AG04450 (cell line): ENCODE data around the gene PAX4. TPM values are rescaled to one million over a fixed set of nuclear protein-coding genes. Genes with fewer than 3 reads are reported as not detected.

Experiments
- CTCF ChIA-PET: fragments of 300-600, 350-600 bp; formaldehyde crosslinking; extraction: SDS; loops from one replicate; lab custom pipeline; 2022; ENCODE audit warnings: antibody characterized with exemption, inconsistent platforms; lab: Charles Lee
- POLR2A ChIA-PET: fragments of 350-600 bp; formaldehyde crosslinking; extraction: SDS; loops from one replicate; lab custom pipeline; 2021; ENCODE audit warnings: antibody characterized with exemption, inconsistent platforms; lab: Yijun Ruan, JAX
- DNase-seq: peaks from one replicate; pipeline ENCODE4 v3.0.0-alpha.2; 2011; ENCODE audit warnings: low read depth, low spot score
- H3K27ac ChIP-seq: one replicate; pipeline ENCODE4 v1.5.1; 2012; ENCODE audit warnings: low read depth, low read length, control low read depth
- H3K27me3 ChIP-seq: one replicate; pipeline ENCODE4 v1.6.0; 2012; ENCODE audit warnings: low read length; ENCODE audit not compliant: control insufficient read depth, insufficient read depth
- H3K4me3 ChIP-seq: 2 replicates; pipeline ENCODE4 v1.5.1; 2011; ENCODE audit warnings: mild to moderate bottlenecking, low read depth, low read length, control low read depth
- H3K9me3 ChIP-seq: 2 replicates; pipeline ENCODE4 v1.5.1; 2012; ENCODE audit warnings: low read length; ENCODE audit not compliant: control insufficient read depth, insufficient read depth
- polyA plus RNA-seq: library from polyadenylated mRNA; depleted of rRNA; stranded (reverse); fragments of >200 nt; gene quantifications from 2 replicates; pipeline ENCODE4 v1.2.3, GENCODE V29; 2011
- TF ChIP-seq, protein P1 (sequence below): IDR thresholded peaks from 2 replicates; pipeline ENCODE4 v1.5.1; 2011; ENCODE audit warnings: low read depth, low read length, control low read depth, inconsistent platforms

PAX4 gene
- polyA plus RNA-seq, 1 experiment = not detected

DNA sequence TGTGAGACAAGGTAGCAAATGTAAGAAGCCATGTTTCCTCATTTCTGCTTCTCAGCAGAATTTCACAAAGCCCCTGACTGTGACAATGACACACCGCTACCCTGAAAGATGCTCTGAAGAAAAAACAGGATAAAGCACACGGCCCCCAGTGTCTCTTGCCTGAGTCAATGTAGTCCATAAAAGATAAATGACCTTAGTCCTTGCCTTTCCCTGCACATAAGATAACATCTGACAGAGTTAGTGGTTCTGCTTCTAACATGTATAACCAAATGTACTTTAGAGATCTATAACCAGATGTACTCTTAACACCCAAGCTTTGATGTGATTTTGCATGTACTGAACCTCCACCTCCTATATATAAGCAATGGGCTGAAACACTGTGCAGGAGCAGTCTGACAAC lies 31.0 kb upstream of the PAX4 start:
- Histone ChIP-seq H3K9me3 (peaks cover 4% of the 10 kb centered on the region; the same call in 1 of the 2 replicates), H3K4me3 (no peak overlapping the region), H3K27me3 (no peaks in the 10 kb centered on the region), H3K27ac (no peak overlapping the region)
- no peak for DNase-seq
- POLR2A ChIA-PET = no interaction called here
- CTCF ChIA-PET = no interaction called here
- TF ChIP-seq, protein P1, sequence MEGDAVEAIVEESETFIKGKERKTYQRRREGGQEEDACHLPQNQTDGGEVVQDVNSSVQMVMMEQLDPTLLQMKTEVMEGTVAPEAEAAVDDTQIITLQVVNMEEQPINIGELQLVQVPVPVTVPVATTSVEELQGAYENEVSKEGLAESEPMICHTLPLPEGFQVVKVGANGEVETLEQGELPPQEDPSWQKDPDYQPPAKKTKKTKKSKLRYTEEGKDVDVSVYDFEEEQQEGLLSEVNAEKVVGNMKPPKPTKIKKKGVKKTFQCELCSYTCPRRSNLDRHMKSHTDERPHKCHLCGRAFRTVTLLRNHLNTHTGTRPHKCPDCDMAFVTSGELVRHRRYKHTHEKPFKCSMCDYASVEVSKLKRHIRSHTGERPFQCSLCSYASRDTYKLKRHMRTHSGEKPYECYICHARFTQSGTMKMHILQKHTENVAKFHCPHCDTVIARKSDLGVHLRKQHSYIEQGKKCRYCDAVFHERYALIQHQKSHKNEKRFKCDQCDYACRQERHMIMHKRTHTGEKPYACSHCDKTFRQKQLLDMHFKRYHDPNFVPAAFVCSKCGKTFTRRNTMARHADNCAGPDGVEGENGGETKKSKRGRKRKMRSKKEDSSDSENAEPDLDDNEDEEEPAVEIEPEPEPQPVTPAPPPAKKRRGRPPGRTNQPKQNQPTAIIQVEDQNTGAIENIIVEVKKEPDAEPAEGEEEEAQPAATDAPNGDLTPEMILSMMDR = no peak

DNA sequence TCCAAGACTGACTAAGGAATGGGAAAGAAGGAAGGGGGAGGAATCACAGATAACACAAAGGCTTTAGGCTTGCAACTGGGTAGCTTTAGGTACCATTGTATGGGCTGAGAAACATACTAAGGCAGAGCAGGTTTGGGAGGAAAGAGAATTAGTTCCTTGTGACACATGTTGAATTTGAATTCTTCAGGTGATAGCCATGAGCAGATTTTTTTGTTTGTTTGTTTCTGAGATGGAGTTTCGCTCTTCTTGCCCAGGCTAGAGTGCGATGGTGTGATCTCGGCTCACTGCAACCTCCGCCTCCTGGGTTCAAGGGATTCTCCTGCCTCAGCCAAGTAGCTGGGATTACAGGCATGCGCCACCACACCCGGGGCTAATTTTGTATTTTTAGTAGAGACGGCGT lies 29.7 kb upstream of the PAX4 start:
- no peak for DNase-seq
- Histone ChIP-seq H3K9me3 (peaks cover 4% of the 10 kb centered on the region; the same call in 1 of the 2 replicates), H3K27me3 (no peaks in the 10 kb centered on the region), H3K27ac (no peak overlapping the region), H3K4me3 (no peak overlapping the region)
- TF ChIP-seq, protein P1 = no peak
- ChIA-PET CTCF (no interaction called here), POLR2A (no interaction called here)

DNA sequence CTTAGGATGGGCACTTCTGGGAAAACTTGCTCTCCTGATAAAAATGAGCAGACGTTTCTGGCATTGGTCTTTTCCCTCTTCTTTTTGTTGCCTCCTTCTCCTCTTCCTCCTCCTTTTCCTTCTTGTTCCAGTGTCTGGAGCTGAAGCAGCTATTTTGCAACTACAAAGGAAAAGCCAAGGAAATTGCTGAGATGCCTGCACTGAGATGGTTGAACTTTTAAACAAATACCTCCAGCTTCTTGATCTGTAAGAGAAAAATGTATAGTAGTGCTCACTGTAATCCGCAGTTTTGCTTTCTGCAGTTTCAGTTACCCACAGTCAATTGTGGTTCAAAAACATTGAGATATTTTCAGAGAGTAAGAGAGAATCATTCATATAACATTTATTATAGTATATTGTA lies 26.5 kb upstream of the PAX4 start:
- POLR2A ChIA-PET = interaction anchor here (0.9 kb wide), 2 partner anchors 10 to 63 kb away, joined by 3 read pairs; no protein-coding TSS in a partner anchor
- Histone ChIP-seq H3K27ac (peak overlapping the region; percentile 4), H3K27me3 (no peaks in the 10 kb centered on the region), H3K4me3 (no peak overlapping the region), H3K9me3 (no peaks in the 10 kb centered on the region)
- TF ChIP-seq, protein P1 = no peak
- DNase-seq = no peak
- CTCF ChIA-PET = no interaction called here

DNA sequence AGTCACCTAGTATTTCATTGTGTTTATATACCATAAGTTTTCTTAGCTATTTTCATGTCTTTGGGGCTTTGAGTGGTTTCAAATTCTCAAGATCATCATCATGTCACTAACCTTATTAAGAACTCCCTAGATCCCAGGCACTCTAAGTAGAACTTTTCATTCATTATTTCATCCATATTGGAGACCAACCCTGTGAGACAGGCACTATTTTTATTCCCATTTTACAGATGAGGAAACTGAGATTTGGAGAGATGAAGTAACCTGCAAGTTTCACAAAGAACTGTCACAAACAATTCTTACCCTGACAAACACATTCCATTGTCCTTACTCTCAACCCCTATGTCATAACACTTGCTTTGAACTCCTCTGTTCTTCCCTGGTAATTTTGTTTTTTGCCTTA lies 20.3 kb upstream of the PAX4 start:
- ChIA-PET CTCF (interaction anchor here (1.0 kb wide), 1 partner anchor 290 kb away, joined by 3 read pairs; no protein-coding TSS in a partner anchor), POLR2A (no interaction called here)
- TF ChIP-seq, protein P1 = no peak

DNA sequence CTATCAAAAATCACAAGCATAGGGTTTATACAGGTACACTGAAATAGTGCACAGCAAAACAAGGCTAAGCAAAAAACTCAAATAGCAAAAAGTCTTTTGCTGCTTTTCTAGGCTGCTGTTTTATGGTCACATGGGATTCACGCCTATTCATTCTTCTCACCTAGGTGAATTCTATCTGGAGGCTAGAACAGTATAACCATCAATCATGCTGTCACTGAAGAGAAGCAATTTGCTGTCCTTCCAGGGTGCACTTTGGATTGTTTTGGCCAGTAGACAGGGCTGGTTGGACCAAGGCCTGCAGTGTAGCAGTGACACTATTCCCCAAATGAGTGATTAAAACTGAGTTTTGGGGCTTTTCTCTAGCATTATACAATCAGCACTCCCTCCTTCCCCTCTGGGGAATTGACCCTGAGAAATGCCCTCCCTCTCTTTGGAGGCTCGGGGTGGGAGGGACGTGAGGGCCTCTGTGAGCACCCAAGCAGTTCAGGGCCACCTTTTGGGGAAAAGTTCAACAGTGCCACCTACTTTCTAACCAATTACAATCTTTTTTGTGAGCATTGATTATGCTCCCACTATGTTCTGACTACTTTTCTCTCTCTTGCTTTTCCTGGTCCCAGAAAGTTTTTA lies 17.8 kb upstream of the PAX4 start:
- DNase-seq = no peak
- Histone ChIP-seq H3K9me3 (no peaks in the 10 kb centered on the region), H3K27me3 (no peaks in the 10 kb centered on the region), H3K4me3 (no peak overlapping the region), H3K27ac (no peak overlapping the region)
- POLR2A ChIA-PET = interaction anchor here (0.6 kb wide), 1 partner anchor 71 kb away, joined by 3 read pairs; no protein-coding TSS in a partner anchor
- CTCF ChIA-PET = no interaction called here
- TF ChIP-seq, protein P1 = no peak

More for the DNA sequence above, 20.3 kb upstream of the PAX4 start:
- no peak for DNase-seq
- Histone ChIP-seq H3K4me3 (no peak overlapping the region), H3K27me3 (no peaks in the 10 kb centered on the region), H3K9me3 (no peaks in the 10 kb centered on the region), H3K27ac (no peak overlapping the region)
